Activated T-cell treated with anti-CD3 and anti-CD28 coated beads, Interleukin-2, amount 50 U/mL, for 72 hours (primary cell): ENCODE data around the gene ATXN2. TPM values are rescaled to one million over a fixed set of nuclear protein-coding genes. Genes with fewer than 3 reads are reported as not detected.

ENCODE experiments used
- ATAC-seq, 2 donors: fragments of 150-1000 bp; cut with Tn5 transposase; replicated peaks in 1 of 2; 2 replicates each; pipeline ENCODE4 v1.10.0; 2021; ENCODE audit warnings: moderate library complexity in 2 of 2, mild to moderate bottlenecking in 1 of 2
- DNase-seq, 2 donors: peaks; one replicate each; pipeline ENCODE4 v3.0.0; 2021 to 2022; ENCODE audit warnings: mixed read lengths in 1 of 2
- H3K27ac Mint-ChIP-seq: one replicate; pipeline ENCODE4 v1.8.0; 2022; ENCODE audit warnings: mild to moderate bottlenecking, moderate library complexity, mixed read lengths
- H3K27me3 Mint-ChIP-seq: one replicate; pipeline ENCODE4 v1.8.0; 2022; ENCODE audit warnings: low read depth, mixed read lengths
- H3K36me3 Mint-ChIP-seq, 2 donors: one replicate each; pipeline ENCODE4 v1.8.0; 2022; ENCODE audit warnings: mixed read lengths in 2 of 2, mild to moderate bottlenecking in 1 of 2; ENCODE audit not compliant: insufficient read depth in 2 of 2
- H3K4me1 Mint-ChIP-seq: one replicate; pipeline ENCODE4 v1.8.0; 2022; ENCODE audit warnings: low read depth, mixed read lengths
- H3K4me3 Mint-ChIP-seq, 2 donors: one replicate each; pipeline ENCODE4 v1.8.0; 2022; ENCODE audit warnings: mild to moderate bottlenecking in 2 of 2, mixed read lengths in 2 of 2, moderate library complexity in 2 of 2
- H3K9me3 Mint-ChIP-seq, 2 donors: one replicate each; pipeline ENCODE4 v1.8.0; 2022; ENCODE audit warnings: mixed read lengths in 2 of 2
- total RNA-seq, 2 donors: library from RNA; stranded (reverse); gene quantifications; one replicate each; pipeline ENCODE4 v1.2.3, GENCODE V29; 2022

The ATXN2 gene
- total RNA-seq, 2 donors from 2014 or later = 45.4 to 47.9 TPM

DNA sequence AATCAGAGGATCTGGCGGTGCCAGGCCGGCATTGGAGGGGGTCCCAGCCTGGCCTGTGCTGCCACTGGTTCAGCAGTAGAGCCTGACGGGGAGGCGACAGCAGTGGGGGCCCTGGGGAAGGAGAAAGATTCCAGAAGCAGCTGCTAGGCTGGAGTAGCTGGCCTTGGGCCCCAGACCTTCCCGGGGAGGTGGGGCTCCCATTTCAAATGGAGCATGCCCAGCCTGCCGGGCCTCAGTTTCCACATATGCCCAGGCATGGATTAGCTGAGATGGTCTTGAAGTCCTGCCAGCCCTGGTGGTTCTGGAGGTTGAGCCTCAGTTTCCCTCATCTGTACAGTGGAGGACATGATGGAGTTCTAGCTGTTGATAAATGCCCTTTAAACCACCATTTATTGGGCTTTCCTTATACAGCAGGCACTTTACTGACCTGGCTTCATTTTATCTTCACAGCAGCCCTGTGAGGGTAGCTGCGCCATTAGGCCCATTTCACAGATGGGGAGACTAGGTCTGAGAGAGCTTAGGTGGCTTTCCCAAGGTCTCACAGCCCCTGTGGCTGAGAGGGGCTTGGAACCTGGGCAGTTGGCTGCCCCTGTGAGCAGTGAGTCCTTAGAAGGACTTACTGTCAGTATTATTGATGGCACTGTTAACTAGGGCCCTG is 171.6 kb downstream of the ATXN2 start:
- Mint-ChIP-seq H3K4me3 (peak overlapping the region in 1 of 2 donors; percentile 64), H3K4me1 (peaks cover 79% of the 10 kb centered on the region), H3K27me3 (no peaks in the 10 kb centered on the region), H3K36me3 (peaks cover under 1 to 6% of the 10 kb centered on the region in 2 donors), H3K9me3 (no peaks in the 10 kb centered on the region), H3K27ac (no peak overlapping the region)
- ATAC-seq (no peak), DNase-seq (no peak)

DNA sequence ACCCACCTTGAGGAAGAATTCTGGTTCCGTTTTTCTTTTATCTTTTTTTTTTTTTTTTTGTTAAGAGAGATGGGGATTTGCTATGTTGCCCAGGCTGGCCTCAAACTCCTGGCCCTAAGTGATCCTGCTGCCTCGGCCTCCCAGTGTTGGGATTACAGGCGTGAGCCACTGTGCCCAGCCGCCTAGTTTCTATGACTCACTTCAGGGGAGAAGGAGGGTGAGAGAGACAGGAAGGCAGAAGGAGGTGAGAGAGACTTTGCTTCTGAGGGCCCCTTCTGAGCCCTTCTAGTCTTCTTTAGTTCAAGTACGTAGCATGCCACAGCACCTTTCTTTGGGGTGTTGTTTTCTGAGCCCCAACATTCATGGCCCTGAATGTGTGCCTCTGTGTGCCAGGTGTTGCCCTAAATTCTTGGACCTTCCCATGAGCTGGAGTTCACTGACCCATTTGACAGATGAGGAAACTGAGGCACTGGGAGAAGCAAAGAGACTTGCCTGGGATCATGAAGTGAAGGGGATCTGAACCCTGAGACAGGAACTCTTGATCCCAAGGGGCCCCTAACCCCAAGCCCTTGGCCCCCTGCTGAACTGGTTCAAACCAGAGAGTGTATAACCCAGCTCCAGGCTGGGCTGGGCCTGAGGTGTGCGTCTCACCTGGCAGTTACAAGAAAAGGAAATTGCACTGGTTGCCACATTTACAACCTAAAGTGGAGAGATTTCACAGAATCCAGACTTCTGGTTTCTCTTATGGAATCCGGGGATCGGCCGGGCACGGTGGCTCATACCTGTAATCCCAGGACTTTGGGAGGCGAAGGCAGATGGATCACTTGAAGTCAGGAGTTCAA is 172.6 kb downstream of the ATXN2 start:
- DNase-seq = peak; percentile 33 to 45
- H3K36me3 Mint-ChIP-seq = peaks cover 0 to 3% of the 10 kb centered on the region in 2 donors
- no peaks in the 10 kb centered on the region for H3K9me3 Mint-ChIP-seq
- H3K4me1 Mint-ChIP-seq = peaks cover 69% of the 10 kb centered on the region
- H3K4me3 Mint-ChIP-seq = peak overlapping the region; percentile 64 to 70
- H3K27me3 Mint-ChIP-seq = no peaks in the 10 kb centered on the region
- H3K27ac Mint-ChIP-seq = peak overlapping the region; percentile 30
- peak; percentile 55 to 59 for ATAC-seq

DNA sequence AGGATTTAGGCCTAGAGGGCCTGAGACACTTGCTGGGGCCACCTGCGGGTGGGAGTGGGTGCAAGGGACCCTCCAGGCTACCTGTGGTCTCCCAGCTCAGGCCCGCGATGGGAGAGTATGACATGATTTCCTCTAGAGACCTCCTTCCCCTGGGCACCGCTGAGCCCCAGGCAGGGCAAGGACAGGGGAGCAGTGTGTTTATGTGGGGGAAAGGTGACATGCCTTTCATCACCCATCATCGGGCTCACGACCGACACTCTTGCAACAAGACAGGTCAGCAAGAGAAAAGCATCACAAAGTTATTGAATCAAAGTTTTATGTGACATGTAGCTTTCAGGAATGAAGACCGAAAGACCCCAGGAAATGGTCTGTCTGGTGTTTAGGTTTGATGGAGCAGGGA is 173.5 kb downstream of the ATXN2 start:
- peaks cover 61% of the 10 kb centered on the region for H3K4me1 Mint-ChIP-seq
- no peak for ATAC-seq

GRCh38 chr12:111424793-111425251 is 174.3 kb downstream of the ATXN2 start:
- peak overlapping the region; percentile 17 for H3K27ac Mint-ChIP-seq
- H3K9me3 Mint-ChIP-seq = no peaks in the 10 kb centered on the region
- no peak overlapping the region for H3K4me3 Mint-ChIP-seq
- DNase-seq = no peak
- no peak for ATAC-seq
- peaks cover 53% of the 10 kb centered on the region for H3K4me1 Mint-ChIP-seq
- no peaks in the 10 kb centered on the region for H3K27me3 Mint-ChIP-seq
- peaks cover 0 to 3% of the 10 kb centered on the region in 2 donors for H3K36me3 Mint-ChIP-seq

More for the DNA sequence above, 173.5 kb downstream of the ATXN2 start:
- no peak for DNase-seq
- H3K36me3 Mint-ChIP-seq = peaks cover 0 to 3% of the 10 kb centered on the region in 2 donors
- peak overlapping the region; percentile 5 to 30 for H3K4me3 Mint-ChIP-seq
- no peaks in the 10 kb centered on the region for H3K27me3 Mint-ChIP-seq
- peak overlapping the region; percentile 30 for H3K27ac Mint-ChIP-seq
- no peaks in the 10 kb centered on the region for H3K9me3 Mint-ChIP-seq

- ATAC-seq = no peak
- H3K36me3 Mint-ChIP-seq = peaks cover 0 to 4% of the 10 kb centered on the region in 2 donors
- peaks cover 48% of the 10 kb centered on the region for H3K4me1 Mint-ChIP-seq
- no peaks in the 10 kb centered on the region for H3K9me3 Mint-ChIP-seq
- peak overlapping the region; percentile 17 for H3K27ac Mint-ChIP-seq
- H3K27me3 Mint-ChIP-seq = no peaks in the 10 kb centered on the region
- no peak overlapping the region for H3K4me3 Mint-ChIP-seq
- no peak for DNase-seq
Observed at GRCh38 chr12:111424189-111424792, 174.8 kb downstream of the ATXN2 start.

- H3K9me3 Mint-ChIP-seq = no peaks in the 10 kb centered on the region
- no peaks in the 10 kb centered on the region for H3K27me3 Mint-ChIP-seq
- peaks cover 0 to 8% of the 10 kb centered on the region in 2 donors for H3K36me3 Mint-ChIP-seq
- no peak overlapping the region for H3K4me3 Mint-ChIP-seq
- DNase-seq (no peak), ATAC-seq (no peak)
- H3K27ac Mint-ChIP-seq = peak overlapping the region; percentile 46
- peaks cover 19% of the 10 kb centered on the region for H3K4me1 Mint-ChIP-seq
Observed at GRCh38 chr12:111420494-111420893, 178.6 kb downstream of the ATXN2 start.

DNA sequence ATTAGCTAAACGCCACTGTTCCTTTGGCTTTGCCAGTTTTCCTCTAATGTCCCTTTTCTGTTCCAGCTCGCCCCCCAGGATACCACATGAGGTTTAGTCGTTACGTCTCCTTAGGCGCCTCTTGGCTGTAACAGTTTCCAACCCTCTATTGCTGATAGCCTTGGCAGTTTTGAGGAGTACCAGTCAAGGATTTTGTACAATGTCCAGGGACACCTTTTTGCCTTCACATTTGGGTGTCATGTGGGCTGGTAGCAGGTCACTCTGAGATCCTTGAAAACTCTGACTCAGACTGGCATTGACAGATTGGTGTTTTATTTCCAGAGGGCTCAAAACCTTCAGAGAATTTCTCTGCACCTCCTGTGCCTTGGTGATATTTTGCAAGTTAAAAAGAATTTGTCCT is 179.3 kb downstream of the ATXN2 start:
- Mint-ChIP-seq H3K27ac (no peak overlapping the region), H3K27me3 (no peaks in the 10 kb centered on the region), H3K4me3 (no peak overlapping the region), H3K36me3 (peaks cover 0 to 12% of the 10 kb centered on the region in 2 donors), H3K4me1 (peaks cover 17% of the 10 kb centered on the region), H3K9me3 (no peaks in the 10 kb centered on the region)
- no peak for DNase-seq
- no peak for ATAC-seq

- DNase-seq (no peak), ATAC-seq (no peak)
- Mint-ChIP-seq H3K36me3 (peaks cover 0 to 15% of the 10 kb centered on the region in 2 donors), H3K9me3 (no peaks in the 10 kb centered on the region), H3K27ac (no peak overlapping the region), H3K27me3 (no peaks in the 10 kb centered on the region), H3K4me3 (no peak overlapping the region), H3K4me1 (peaks cover 20% of the 10 kb centered on the region)
Observed at GRCh38 chr12:111418594-111418880, 180.6 kb downstream of the ATXN2 start.

GRCh38 chr12:111417784-111418593 is 181.1 kb downstream of the ATXN2 start:
- Mint-ChIP-seq H3K36me3 (peaks cover 0 to 16% of the 10 kb centered on the region in 2 donors), H3K27me3 (no peaks in the 10 kb centered on the region), H3K4me3 (no peak overlapping the region), H3K4me1 (peaks cover 25% of the 10 kb centered on the region), H3K27ac (no peak overlapping the region), H3K9me3 (no peaks in the 10 kb centered on the region)
- ATAC-seq (no peak), DNase-seq (no peak)

- Mint-ChIP-seq H3K4me1 (peaks cover 28% of the 10 kb centered on the region), H3K4me3 (no peak overlapping the region), H3K27ac (no peak overlapping the region), H3K9me3 (no peaks in the 10 kb centered on the region), H3K27me3 (no peaks in the 10 kb centered on the region), H3K36me3 (peaks cover 0 to 14% of the 10 kb centered on the region in 2 donors)
- DNase-seq (no peak), ATAC-seq (no peak)
Observed at GRCh38 chr12:111417290-111417689, 181.8 kb downstream of the ATXN2 start.

GRCh38 chr12:111414711-111415252 is 184.3 kb downstream of the ATXN2 start:
- no peak for DNase-seq
- no peak overlapping the region for H3K4me3 Mint-ChIP-seq
- ATAC-seq = no peak
- no peaks in the 10 kb centered on the region for H3K9me3 Mint-ChIP-seq
- no peaks in the 10 kb centered on the region for H3K27me3 Mint-ChIP-seq
- H3K4me1 Mint-ChIP-seq = peaks cover 53% of the 10 kb centered on the region
- H3K27ac Mint-ChIP-seq = peak overlapping the region; percentile 58
- H3K36me3 Mint-ChIP-seq = peaks cover 0 to 15% of the 10 kb centered on the region in 2 donors

- Mint-ChIP-seq H3K9me3 (no peaks in the 10 kb centered on the region), H3K4me3 (no peak overlapping the region), H3K4me1 (peaks cover 65% of the 10 kb centered on the region), H3K27ac (peak overlapping the region; percentile 35), H3K27me3 (no peaks in the 10 kb centered on the region), H3K36me3 (peaks cover 2 to 15% of the 10 kb centered on the region in 2 donors)
- DNase-seq (no peak), ATAC-seq (no peak)
Observed at GRCh38 chr12:111413442-111414086, 185.6 kb downstream of the ATXN2 start.
